NCI-H2227 (cell line): Measurements from ENCODE around the gene SGPP2.
"Not testable (repeated sequence)": the region's sequence is repeated elsewhere in the genome, so short reads cannot be mapped to it uniquely, and the experiment has no call there.

ENCODE experiments used
- DNase-seq: peaks from one replicate; lab custom pipeline; 2025; ENCODE audit not compliant: unreplicated experiment; lab: John Stamatoyannopoulos, UW

The SGPP2 gene

DNA sequence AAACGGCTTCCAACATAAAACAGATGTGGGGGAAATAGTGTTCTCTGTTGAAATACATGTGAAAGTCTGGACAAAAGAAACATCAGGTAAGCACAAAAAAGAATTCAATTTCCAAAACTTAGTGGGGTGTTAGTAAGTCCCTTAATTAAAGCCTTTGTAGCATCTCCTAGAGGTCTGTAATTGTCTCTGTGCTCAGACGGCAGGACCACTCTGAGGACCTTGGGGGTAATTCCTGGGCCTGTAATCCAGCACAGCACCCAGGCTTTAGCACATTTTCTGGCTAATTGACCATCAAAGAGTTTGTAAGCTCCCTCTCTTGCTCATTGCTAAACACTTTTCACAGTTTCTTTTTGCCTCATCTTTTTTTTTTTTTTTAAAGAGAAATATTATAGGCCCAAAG, 151.3 kb downstream of the SGPP2 start:
- DNase-seq: no peak

DNA sequence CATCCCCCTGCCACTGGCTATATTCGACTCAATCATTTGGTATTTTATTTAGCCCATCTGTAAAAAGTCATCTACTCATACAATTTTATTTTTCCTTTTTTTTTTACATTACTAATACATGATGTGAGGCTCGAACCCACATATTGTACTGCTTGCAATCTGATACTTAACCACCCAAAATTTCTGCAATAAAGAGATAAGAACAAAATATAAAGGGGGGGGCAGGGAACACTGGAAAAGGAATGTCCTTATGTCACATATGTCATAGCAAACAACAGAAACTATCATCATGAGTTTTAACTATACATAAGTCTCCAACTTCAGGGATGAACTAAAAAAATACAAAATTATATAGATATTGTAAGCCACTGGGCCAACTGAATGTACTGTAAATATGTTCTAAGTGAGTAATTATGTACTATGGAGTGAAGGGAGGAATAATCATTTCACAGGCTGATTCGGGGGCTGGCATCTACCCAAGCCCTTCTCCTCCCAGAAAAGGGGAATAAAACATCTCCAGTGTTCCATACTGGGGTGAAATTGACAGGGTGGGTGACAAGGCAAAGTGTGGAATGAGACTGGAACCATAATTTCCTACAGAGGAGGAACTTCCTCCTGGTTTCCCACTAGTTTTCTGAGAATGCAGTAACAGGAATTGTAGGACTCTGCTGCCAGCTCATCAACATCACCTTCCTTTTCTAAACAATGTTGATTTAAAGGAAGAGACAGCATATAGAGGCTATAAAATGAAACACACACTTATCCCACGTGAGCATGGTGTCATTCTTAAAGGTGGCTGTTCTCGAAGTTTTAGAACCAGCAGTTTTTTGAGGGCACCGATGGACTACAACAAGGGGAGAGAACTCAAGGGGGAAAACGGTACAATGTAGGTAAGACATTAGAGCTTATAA, 152.1 kb downstream of the SGPP2 start:
- no peak for DNase-seq

DNA sequence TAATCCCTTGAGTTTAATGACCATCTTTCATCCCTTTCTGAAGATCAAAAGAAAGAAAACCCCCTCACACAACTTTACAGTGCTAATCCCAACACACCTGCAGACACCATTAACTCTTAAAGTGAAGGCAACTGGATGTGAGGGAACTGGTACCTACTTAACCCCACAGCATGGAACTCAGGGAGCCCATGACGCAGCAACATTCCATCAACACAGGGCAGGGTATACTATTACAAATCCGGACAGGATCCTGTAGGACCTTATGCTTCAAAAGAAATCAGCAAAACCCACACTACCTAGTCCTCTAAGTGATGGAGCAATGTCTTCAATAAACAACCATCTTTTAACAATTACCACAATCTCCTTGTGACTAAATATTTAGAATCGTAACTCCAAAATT, 153.0 kb downstream of the SGPP2 start:
- DNase-seq: no peak

DNA sequence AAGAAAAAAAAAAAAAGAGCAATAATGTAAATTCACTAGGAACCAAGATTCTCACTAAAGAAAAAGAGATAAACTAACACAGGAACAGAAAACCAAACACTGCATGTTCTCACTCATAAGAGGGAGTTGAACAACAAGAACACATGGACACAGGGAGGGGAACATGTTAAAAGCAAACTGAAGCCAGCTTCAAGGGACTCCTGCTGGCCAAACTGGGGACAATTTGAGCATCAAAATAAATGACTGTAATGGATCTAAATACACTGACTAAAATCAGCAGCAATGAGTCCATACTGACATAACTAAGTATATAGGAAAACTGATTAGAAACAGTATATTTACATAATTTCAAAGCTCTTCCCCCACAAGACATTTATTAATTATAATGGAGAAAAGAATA, 158.6 kb downstream of the SGPP2 start:
- DNase-seq: no peak

DNA sequence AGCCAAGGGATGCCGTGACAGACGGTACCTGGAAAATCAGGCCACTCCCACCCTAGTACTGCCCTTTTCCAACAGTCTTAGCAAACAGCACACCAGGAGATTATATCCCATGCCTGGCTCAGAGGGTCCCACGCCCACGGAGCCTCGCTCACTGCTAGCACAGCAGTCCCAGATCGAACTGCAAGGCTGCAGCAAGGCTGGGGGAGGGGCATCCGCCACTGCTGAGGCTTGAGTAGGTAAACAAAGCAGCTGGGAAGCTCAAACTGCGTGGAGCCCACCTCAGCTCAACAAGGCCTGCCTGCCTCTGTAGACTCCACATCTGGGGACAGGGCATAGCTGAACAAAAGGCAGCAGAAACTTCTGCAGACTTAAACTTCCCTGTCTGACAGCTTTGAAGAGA, 160.2 kb downstream of the SGPP2 start:
- DNase-seq: not testable (repeated sequence)

DNA sequence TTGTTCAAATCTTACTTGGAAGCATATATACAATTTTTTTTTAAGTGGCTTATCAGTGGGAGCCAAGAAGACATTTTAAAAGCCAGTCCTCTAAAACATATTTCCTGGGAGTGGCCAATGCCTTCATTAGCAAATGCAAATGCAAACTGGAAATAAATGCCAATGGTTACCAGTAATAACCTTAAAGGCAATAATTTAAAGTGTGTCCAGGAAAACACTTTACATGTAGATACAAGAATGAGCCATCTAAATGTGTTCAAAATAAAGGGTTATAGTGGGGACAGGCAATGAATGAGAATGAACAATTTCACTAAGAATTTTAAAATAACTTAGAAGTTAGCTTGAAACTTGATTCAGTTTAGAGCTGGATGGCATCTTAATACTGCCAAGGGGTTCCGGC, 167.3 kb downstream of the SGPP2 start:
- DNase-seq: no peak

DNA sequence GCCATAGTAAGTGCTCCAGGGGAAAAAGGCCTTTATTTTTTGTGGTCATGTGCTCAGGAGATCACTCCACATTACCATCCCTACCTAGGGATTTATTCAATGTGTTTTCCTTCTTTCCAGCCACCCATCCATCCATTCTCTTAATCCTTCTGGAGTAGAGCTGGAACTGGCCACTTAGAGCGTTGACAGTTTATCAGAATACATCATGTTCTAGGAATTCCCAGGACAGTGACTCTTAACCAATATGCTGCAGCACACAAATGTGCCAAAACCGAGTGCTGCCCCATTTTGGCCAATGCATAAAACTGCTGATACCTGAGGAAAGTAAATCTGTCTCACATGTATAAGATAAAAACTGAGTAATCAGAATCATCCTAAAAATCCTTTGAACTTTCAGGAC, 167.8 kb downstream of the SGPP2 start:
- no peak for DNase-seq

DNA sequence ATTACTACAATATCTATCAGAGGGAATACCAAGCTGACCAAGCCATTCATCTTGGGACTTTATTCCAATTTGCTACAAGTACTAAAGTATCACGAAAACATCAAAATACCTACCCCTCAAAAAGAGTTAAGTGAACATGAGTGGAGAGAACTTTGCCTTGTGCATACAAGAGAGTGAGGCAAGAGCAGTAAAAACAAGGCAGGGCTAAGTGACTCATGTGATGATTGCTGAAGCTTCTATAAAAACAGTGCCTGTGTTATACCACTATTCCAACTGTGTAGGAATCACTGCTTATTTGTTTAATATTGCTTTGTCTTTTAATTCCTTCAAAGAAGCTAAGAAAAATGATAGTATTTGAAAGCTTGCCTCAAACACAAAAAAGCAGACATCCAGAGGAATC, 170.3 kb downstream of the SGPP2 start:
- DNase-seq: no peak

DNA sequence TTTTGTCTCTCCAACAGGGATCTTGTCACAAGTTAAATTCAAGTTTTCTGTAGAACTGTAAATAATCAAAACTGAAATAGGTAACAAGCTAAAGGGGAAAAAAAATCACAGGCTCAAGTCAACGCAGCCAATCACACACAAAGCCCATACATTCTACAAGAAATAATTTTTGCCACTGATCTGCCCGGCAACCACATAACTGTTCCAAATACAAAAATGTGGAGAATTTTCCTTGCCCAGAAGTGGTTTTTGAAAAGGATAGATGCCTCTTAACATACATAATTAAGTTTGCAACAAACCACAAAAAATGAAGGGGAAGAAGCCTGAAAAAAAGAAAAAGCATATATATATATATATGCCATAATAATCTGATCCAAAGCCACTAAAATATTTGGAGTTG, 171.2 kb downstream of the SGPP2 start:
- no peak for DNase-seq

DNA sequence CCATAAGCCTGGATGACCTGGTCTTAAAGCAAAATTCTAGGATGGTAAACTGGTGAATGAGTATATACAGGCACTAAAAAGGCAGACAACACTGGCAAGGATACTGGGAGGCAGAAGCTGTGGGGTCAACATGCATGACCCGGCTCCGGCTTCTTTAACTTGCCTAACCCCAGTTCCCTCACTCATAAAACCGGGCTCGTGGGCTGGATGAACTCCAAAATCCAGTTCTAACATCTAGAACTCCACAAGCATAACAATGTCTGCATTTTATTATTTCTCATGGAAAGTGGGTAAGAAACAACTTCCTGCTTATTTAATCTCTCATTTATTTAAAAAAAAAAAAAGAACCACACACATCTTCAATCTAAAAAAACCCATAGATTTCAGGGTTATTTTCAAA, 174.3 kb downstream of the SGPP2 start:
- no peak for DNase-seq

DNA sequence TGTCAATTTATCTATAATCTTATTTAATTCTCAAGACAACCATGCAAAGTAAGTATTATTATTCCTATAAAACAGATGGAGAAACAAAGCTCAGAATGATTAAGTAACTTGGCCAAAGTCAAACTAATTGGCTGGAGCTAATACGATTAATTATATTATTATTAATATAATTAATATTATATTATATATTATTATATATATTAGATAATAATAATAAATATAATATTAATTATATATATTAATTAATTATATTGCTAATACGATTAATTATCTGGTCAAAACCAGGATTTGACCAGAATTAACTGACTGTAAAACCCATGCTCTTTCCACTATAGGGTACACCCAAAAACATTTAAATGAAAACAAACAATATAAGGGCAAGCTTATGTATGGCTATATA, 179.2 kb downstream of the SGPP2 start:
- no peak for DNase-seq

DNA sequence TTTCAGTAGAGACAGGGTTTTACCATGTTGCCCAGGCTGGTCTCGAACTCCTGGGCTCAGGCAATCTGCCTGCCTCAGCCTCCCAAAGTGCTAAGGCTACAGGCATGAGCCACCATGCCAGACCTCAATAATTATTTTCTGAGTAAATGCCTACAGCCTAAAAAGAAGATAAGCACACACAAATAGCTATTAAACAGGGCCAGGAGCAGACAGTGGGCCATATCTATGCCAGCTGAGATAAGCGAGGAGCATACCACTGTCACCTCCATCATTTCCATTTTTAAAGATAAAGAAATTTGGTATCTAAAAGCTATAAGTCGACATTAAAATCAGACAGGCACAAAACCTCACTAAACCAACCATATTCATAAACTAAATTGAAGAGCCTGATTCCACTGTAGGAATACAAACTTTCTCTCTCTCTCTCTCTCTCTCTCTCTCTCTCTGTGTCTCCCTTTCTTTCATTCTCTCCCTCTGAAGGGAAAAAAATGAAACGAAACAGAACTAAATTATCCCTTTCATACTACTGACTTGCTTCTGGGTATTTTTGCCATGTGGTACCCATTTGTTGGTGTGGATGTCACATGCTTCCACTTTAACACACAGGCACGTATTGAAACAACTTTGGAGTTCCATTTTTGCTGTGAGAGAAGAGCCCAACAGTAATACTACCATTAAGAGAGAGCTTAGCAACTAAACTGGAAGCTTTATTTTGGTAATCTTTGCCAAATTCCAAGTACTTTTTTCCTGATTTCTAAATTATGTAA, 180.6 kb downstream of the SGPP2 start:
- no peak for DNase-seq

DNA sequence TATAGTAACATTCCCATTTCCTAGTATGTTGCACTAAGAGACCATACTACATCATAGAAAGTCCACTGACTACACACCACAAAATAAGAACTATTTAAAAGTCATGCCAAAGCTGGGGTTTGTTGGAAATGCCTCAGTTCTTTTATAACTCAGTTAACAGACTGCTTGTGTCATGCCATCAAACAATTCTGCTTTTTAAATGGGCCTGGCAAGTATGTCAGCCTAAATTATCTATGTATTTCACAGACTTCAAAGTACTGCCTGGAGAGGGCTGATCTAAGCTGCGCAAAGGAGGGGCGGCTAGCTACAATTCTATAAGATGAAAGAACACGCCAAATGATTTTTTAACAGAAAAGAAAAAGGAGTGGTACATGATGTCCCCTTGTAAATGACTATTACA, 182.0 kb downstream of the SGPP2 start:
- DNase-seq: no peak

DNA sequence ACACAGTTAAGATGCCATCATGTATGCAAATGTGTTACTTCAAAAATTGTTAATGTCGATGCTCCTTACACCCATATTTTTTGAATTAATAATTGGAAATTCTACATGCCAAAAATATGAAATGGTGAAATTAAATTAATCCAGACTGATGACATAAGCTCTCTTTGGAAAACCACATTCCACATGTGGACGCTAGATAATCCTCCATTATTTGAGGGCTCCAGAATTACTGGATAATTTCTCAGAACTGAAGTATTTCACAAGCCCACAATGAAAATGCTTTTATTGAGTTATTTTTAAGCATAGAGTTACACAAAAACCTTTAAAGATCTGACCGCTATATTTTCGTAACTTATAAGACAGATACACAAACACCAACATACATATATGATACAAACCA, 183.7 kb downstream of the SGPP2 start:
- DNase-seq: no peak

DNA sequence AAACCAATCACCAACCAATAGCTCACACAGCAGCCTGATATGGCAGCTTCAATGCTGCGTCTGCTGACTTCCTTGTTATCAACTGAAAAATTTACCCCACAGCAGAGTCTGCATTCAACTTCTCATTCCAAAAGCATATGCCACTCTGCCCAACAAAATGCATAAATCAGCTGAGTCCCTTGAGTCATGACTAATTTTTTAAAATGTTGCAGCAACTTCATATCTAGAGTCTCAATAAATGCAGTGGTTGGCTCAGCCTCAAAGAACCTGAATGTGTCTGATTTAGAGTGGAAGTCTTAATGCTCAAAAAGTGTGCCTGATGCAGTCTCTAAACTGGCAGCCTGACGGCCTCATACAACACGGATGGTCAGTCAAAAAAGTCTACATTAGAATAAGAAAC, 185.0 kb downstream of the SGPP2 start:
- no peak for DNase-seq
